HepG2 (cell line): ENCODE results near the gene ASXL1. TPM values are rescaled to one million over a fixed set of nuclear protein-coding genes. Genes with fewer than 3 reads are reported as not detected.

ENCODE experiments used
- CREB1 ChIP-seq, 2 experiments: fragments of 450-650 bp in 1 of 2; IDR thresholded peaks; 2 replicates each; pipeline ENCODE4 v1.6.1; 2016 to 2017; ENCODE audit warnings: control low read depth in 1 of 2, mild to moderate bottlenecking in 1 of 2, missing compliant biosample characterization in 1 of 2, missing genetic modification characterization in 1 of 2
- GLI4 ChIP-seq: sonication (generic); formaldehyde crosslinking; IDR thresholded peaks from 2 replicates; pipeline ENCODE4 v1.5.1; 2020; ENCODE audit warnings: missing genetic modification reagents, mild to moderate bottlenecking, moderate library complexity, borderline replicate concordance
- GZF1 ChIP-seq: sonication (generic); formaldehyde crosslinking; IDR thresholded peaks from 2 replicates; pipeline ENCODE4 v1.5.1; 2020; ENCODE audit warnings: mild to moderate bottlenecking, missing genetic modification reagents
- HDAC2 ChIP-seq: sonication (generic); formaldehyde crosslinking; IDR thresholded peaks from 2 replicates; pipeline ENCODE4 v1.4.0; 2020; ENCODE audit warnings: missing genetic modification reagents
- MIER2 ChIP-seq: IDR thresholded peaks from 2 replicates; pipeline ENCODE4 v1.6.1; 2016; ENCODE audit warnings: missing biosample characterization, missing genetic modification reagents
- NRL ChIP-seq: sonication (generic); formaldehyde crosslinking; IDR thresholded peaks from 2 replicates; pipeline ENCODE4 v1.5.0; 2020; ENCODE audit warnings: missing genetic modification reagents, mild to moderate bottlenecking, moderate library complexity, borderline replicate concordance
- POGZ ChIP-seq: sonication (generic); formaldehyde crosslinking; IDR thresholded peaks from 2 replicates; pipeline ENCODE4 v1.4.0; 2020; ENCODE audit warnings: mild to moderate bottlenecking, missing genetic modification reagents
- SKI ChIP-seq: fragments of 450-650 bp; IDR thresholded peaks from one replicate; pipeline ENCODE4 v1.6.1; 2018; ENCODE audit warnings: mild to moderate bottlenecking; ENCODE audit not compliant: partially characterized antibody
- SPEN ChIP-seq: sonication (generic); formaldehyde crosslinking; IDR thresholded peaks from 2 replicates; pipeline ENCODE4 v1.5.1; 2020; ENCODE audit warnings: low read depth, mild to moderate bottlenecking, missing genetic modification reagents
- TEAD2 ChIP-seq: sonication (generic); formaldehyde crosslinking; IDR thresholded peaks from 2 replicates; pipeline ENCODE4 v1.9.0; 2021; ENCODE audit warnings: missing genetic modification reagents
- TGIF2 ChIP-seq: IDR thresholded peaks from 2 replicates; pipeline ENCODE4 v1.6.1; 2016; ENCODE audit warnings: control low read depth, missing compliant biosample characterization
- ZNF549 ChIP-seq: sonication (generic); formaldehyde crosslinking; IDR thresholded peaks from 2 replicates; pipeline ENCODE4 v1.5.0; 2020; ENCODE audit warnings: missing genetic modification reagents
- ZNF749 ChIP-seq: sonication (generic); formaldehyde crosslinking; IDR thresholded peaks from 2 replicates; pipeline ENCODE4 v1.8.0; 2022; ENCODE audit warnings: mild to moderate bottlenecking, missing genetic modification reagents, moderate library complexity, borderline replicate concordance
- ZNF775 ChIP-seq: sonication (generic); formaldehyde crosslinking; IDR thresholded peaks from 2 replicates; pipeline ENCODE4 v1.4.0; 2020; ENCODE audit warnings: missing genetic modification reagents, mild to moderate bottlenecking, moderate library complexity, borderline replicate concordance
- ZSCAN21 ChIP-seq: sonication (generic); formaldehyde crosslinking; IDR thresholded peaks from 2 replicates; pipeline ENCODE4 v1.8.0; 2022; ENCODE audit warnings: mild to moderate bottlenecking, missing genetic modification reagents, moderate library complexity, borderline replicate concordance
- ZSCAN31 ChIP-seq: sonication (generic); formaldehyde crosslinking; IDR thresholded peaks from 2 replicates; pipeline ENCODE4 v1.5.0; 2020; ENCODE audit warnings: low read depth, mild to moderate bottlenecking, missing genetic modification reagents
- polyA plus RNA-seq, 8 experiments: library from polyadenylated mRNA; depleted of rRNA in 3 of 8; stranded (reverse) in 7 of 8; unstranded in 1 of 8; fragments of >200 nt; fragmentation: Illumina TruSeq in 4 of 8; extraction: Trizol in 4 of 8; gene quantifications; 2 replicates each; pipeline versions ENCODE4 v1.2.1 to v1.2.3, GENCODE V29; 2011 to 2016; ENCODE audit warnings: low read depth in 4 of 8, missing spikeins in 1 of 8, mixed read lengths in 1 of 8; ENCODE audit not compliant: insufficient read depth in 1 of 8
- total RNA-seq, 5 experiments: library from RNA; depleted of rRNA; stranded (reverse); fragments of >200 nt; fragmentation: Illumina TruSeq; extraction: Trizol; gene quantifications; 2 replicates each; pipeline ENCODE4 v1.2.3, GENCODE V29; 2016; ENCODE audit warnings: low read depth in 1 of 5
- TF ChIP-seq, protein P1 (sequence below): IDR thresholded peaks from 2 replicates; pipeline ENCODE4 v1.6.1; 2016
- TF ChIP-seq, protein P2 (sequence below): sonication (generic); formaldehyde crosslinking; IDR thresholded peaks from 2 replicates; pipeline ENCODE4 v1.4.0; 2020; ENCODE audit warnings: missing genetic modification reagents
- TF ChIP-seq, protein P3 (sequence below): sonication (generic); formaldehyde crosslinking; IDR thresholded peaks from 2 replicates; pipeline ENCODE4 v1.4.0; 2020; ENCODE audit warnings: mild to moderate bottlenecking, missing genetic modification reagents, borderline replicate concordance
- TF ChIP-seq, protein P4 (sequence below): sonication (generic); formaldehyde crosslinking; IDR thresholded peaks from 2 replicates; pipeline ENCODE4 v1.9.0; 2021; ENCODE audit warnings: missing genetic modification reagents, borderline replicate concordance

The ASXL1 gene
- total and polyA plus RNA-seq, 2 of the 13 experiments (the other 11 are each of a cell fraction or from before 2014, with no cell fraction given) = 62.1 to 74.8 TPM

GRCh38 chr20:32356622-32357374 is 1.3 kb upstream of the ASXL1 start (continued):
- TF ChIP-seq SKI (no peak), ZSCAN31 (CRISPR knock-in tag) (no peak), NRL (no peak), ZNF549 (CRISPR knock-in tag) (no peak), ZNF749 (CRISPR knock-in tag) (no peak), CREB1 (IDR thresholded peaks at IDR 0.05) (no peak), CREB1 (CRISPR knock-in tag; IDR thresholded peaks at IDR 0.05) (0 out of 2 replicates have a peak, but pooled peaks have one; percentile 43), GLI4 (CRISPR knock-in tag) (no peak), POGZ (CRISPR knock-in tag) (no peak), MIER2 (no peak), SPEN (CRISPR knock-in tag) (0 out of 2 replicates have a peak, but pooled peaks have one; percentile 41), GZF1 (peak; percentile 11; the same call in 1 of the 2 replicates), ZNF775 (CRISPR knock-in tag) (no peak), ZSCAN21 (no peak), TEAD2 (no peak), HDAC2 (CRISPR knock-in tag) (no peak), TGIF2 (CRISPR knock-in tag) (no peak)
- TF ChIP-seq, protein P1, sequence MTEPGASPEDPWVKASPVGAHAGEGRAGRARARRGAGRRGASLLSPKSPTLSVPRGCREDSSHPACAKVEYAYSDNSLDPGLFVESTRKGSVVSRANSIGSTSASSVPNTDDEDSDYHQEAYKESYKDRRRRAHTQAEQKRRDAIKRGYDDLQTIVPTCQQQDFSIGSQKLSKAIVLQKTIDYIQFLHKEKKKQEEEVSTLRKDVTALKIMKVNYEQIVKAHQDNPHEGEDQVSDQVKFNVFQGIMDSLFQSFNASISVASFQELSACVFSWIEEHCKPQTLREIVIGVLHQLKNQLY = no peak
- TF ChIP-seq, protein P2, sequence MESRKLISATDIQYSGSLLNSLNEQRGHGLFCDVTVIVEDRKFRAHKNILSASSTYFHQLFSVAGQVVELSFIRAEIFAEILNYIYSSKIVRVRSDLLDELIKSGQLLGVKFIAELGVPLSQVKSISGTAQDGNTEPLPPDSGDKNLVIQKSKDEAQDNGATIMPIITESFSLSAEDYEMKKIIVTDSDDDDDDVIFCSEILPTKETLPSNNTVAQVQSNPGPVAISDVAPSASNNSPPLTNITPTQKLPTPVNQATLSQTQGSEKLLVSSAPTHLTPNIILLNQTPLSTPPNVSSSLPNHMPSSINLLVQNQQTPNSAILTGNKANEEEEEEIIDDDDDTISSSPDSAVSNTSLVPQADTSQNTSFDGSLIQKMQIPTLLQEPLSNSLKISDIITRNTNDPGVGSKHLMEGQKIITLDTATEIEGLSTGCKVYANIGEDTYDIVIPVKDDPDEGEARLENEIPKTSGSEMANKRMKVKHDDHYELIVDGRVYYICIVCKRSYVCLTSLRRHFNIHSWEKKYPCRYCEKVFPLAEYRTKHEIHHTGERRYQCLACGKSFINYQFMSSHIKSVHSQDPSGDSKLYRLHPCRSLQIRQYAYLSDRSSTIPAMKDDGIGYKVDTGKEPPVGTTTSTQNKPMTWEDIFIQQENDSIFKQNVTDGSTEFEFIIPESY (CRISPR knock-in tag) = no peak
- TF ChIP-seq, protein P3, sequence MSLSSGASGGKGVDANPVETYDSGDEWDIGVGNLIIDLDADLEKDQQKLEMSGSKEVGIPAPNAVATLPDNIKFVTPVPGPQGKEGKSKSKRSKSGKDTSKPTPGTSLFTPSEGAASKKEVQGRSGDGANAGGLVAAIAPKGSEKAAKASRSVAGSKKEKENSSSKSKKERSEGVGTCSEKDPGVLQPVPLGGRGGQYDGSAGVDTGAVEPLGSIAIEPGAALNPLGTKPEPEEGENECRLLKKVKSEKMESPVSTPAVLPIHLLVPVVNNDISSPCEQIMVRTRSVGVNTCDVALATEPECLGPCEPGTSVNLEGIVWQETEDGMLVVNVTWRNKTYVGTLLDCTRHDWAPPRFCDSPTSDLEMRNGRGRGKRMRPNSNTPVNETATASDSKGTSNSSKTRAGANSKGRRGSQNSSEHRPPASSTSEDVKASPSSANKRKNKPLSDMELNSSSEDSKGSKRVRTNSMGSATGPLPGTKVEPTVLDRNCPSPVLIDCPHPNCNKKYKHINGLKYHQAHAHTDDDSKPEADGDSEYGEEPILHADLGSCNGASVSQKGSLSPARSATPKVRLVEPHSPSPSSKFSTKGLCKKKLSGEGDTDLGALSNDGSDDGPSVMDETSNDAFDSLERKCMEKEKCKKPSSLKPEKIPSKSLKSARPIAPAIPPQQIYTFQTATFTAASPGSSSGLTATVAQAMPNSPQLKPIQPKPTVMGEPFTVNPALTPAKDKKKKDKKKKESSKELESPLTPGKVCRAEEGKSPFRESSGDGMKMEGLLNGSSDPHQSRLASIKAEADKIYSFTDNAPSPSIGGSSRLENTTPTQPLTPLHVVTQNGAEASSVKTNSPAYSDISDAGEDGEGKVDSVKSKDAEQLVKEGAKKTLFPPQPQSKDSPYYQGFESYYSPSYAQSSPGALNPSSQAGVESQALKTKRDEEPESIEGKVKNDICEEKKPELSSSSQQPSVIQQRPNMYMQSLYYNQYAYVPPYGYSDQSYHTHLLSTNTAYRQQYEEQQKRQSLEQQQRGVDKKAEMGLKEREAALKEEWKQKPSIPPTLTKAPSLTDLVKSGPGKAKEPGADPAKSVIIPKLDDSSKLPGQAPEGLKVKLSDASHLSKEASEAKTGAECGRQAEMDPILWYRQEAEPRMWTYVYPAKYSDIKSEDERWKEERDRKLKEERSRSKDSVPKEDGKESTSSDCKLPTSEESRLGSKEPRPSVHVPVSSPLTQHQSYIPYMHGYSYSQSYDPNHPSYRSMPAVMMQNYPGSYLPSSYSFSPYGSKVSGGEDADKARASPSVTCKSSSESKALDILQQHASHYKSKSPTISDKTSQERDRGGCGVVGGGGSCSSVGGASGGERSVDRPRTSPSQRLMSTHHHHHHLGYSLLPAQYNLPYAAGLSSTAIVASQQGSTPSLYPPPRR (CRISPR knock-in tag) = no peak
- TF ChIP-seq, protein P4, sequence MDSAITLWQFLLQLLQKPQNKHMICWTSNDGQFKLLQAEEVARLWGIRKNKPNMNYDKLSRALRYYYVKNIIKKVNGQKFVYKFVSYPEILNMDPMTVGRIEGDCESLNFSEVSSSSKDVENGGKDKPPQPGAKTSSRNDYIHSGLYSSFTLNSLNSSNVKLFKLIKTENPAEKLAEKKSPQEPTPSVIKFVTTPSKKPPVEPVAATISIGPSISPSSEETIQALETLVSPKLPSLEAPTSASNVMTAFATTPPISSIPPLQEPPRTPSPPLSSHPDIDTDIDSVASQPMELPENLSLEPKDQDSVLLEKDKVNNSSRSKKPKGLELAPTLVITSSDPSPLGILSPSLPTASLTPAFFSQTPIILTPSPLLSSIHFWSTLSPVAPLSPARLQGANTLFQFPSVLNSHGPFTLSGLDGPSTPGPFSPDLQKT (CRISPR knock-in tag) = no peak
